SH-SY5Y (cell line): ENCODE data around the gene TSSK2.

ENCODE experiments used
- GATA2 ChIP-seq: IDR thresholded peaks from 2 replicates; pipeline ENCODE4 v1.6.1; 2011; ENCODE audit warnings: mild to moderate bottlenecking, low read depth, low read length
- GATA3 ChIP-seq: IDR thresholded peaks from 2 replicates; pipeline ENCODE4 v1.6.1; 2011; ENCODE audit warnings: low read depth, mild to moderate bottlenecking, low read length, moderate library complexity

TSSK2 gene

DNA sequence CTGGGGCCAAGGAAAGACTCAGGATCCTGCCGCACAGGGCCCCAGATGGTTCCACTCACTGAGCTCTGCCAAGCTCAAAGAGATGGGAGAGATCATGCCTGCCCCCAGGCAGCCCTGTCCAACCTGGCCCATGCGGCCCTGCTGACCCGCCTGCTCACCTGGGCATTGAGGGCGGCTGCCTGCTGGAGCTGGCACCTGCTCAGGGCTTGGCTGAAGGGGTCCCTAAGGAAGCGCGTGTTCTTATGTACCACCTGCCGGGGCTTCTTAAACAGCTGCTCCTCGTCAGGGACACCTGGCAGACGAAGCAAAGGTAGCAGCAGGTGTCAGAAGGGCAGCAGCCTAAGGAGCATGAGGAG is 7.9 kb downstream of the TSSK2 start:
- TF ChIP-seq GATA2 (no peak), GATA3 (no peak)

DNA sequence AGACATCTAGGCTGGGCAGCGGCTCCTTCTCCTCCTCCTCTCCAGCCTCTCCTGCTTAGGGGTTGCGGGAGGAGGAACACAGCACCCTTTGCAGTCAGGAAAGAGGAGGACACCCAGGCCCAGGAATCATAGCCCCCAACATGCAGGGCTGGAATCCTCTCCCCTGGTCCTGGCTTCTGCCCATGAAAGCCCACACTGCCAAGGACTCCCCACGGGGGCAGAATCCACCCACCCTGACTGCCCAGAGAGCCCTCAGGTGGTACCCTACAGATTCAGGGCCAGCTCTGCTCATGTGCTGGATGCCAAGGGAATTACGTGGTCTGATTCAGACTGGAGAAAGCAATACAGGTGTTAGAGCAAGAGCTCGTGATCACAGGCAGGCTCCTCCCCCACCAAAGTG is 8.9 kb downstream of the TSSK2 start:
- TF ChIP-seq GATA3 = no peak
- no peak for TF ChIP-seq GATA2

DNA sequence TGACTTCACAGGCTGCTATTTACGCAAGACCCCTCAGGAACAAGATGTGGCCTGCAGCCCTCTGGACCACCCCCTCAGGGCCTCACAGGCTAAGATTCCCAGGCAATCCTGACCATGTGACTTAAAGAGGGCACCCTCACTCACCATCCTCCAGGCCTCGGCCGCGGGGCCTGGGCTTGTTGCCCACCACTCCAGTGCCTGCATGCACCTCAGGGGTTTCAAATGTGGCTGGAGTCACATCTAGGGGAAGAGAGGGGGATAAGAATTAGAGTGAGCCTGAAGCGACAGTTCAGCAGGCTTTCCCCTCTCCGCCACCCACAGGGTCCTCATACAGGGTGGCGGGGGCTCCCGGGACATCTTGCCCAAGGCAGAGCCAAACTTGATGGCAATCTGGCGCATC is 11.3 kb downstream of the TSSK2 start:
- TF ChIP-seq GATA2 (no peak), GATA3 (no peak)

DNA sequence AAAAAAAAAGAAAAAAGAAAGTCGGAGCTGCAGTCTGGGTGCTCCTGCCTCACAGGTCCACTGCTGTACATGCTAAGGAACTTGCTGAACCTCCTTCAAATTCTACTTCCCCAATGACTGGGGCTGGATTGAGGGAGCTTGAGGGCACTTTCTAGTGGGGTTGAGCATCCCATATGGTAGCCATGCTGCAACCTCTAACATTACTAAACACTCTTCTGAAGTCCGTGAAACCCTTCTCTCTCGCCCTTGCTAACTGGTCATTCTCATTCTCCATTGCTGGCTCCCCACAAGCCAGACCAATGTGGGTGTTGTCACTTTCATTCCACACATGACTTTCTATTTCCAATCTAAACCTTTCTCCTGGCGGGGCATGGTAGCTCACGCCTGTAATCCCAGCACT is 12.1 kb downstream of the TSSK2 start:
- no peak for TF ChIP-seq GATA2
- no peak for TF ChIP-seq GATA3

DNA sequence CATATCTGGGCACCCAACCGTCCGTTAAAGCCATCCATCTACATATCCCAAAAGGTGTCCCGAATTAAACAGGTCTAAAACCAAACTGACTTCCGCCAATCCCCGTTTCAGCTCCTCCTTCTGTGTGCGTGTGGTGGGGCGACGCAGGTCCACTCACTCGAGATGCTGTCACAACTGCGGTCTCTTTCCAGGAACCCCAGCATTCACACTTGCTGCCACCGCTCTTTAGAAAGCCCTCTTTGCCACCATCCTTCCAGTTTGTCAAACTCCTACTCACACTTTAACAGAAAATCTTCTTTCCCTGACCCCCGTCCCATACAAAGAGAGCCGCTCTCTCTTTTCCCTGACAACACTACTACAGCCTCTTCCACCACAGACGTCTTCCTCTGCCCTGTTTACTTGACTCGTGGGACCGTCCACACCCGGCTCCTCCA is 12.9 kb downstream of the TSSK2 start:
- no peak for TF ChIP-seq GATA2
- no peak for TF ChIP-seq GATA3

DNA sequence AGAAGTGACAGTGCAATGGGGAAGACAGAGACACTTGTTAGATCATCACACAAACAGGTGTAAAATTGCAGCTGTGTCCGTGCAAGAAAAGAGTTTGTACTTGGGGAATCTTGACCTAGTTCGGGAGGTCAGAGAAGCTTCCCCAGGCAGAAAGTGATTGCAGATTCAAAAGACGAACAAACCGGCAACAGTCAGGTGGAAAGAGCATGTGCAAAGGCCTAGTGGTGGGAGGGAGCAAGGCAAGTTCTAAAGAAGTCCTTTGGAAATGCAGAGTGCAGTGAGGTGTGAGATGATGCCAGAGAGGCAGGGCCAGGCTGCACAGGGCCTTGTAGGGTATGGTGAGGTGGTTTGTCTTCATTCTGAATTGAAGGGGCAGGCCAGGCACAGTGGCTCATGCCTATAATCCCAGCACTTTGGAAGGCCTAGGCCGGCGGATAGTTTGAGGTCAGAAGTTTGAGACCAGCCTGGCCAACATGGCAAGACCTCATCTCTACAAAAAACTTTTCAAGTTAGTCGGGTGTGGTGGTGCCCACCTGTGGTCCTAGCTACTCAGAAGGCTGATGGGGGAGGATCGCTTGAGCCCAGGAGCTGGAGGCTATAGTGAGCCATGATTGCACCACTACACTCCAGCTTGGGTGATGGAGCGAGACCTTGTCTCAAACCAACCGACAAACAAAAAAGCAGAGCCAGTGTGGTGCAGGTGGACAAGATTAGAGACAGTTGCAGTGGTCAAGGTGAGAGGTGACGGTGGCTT is 15.3 kb downstream of the TSSK2 start:
- TF ChIP-seq GATA2 = no peak
- TF ChIP-seq GATA3 = no peak

DNA sequence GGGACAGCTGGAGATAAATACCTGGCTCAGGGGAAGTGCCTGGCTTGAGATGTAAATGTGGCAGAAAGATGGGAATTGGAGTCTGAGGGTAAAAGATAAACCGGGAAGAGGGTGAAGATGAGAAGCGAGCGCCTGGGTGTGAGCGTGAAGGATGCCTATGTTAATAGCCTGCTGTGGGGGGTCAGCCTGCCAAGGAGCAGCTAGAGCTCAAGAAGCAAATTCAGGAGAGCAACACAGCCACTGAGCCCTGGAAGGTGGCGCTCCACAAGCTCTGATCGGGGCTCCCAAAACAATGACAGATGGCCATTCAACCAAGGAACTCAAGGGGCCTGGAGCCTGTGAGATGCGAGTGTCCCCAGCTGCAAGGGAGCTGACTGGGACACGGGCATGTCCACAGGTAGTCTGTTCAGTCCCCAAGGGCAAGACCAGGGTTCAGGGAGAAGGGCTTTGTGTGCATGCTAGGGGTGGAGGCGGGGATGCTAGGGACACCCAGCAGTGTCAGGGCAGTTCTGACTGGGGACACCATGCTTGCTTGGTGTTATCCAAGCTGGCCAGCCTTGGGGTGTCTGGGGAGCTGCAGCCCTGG is 16.2 kb downstream of the TSSK2 start:
- TF ChIP-seq GATA2 (no peak), GATA3 (no peak)

DNA sequence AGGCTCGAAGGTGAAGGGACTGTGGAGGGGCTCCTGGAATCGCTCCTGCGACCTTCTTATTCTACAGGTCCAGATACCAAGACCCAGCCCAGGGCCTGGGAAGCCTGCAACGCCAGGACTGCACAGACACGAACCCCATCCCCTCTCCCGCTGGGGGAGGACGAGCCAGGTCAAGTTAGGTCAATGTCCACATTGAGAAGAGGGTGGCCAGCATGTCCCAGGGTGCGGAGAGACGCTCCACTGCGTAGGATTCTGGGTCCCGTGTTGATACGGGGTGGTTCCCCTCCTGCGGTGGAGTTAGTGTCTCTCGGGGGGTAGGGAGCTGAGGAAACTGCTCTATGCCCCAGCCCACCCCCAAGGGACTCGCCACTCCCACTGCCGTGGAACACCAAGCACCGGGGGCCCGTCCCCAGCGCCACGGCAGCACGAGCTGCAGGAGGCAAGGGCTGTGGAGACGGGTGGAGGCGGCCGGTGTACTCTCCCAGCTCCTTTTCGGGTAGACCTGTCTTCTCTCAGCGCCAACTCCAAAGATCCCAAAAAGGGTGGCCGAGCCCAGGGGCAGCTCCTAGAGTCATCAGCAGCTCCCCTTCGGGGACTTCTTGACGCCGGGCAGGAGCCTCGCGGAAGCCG is 17.4 kb downstream of the TSSK2 start:
- no peak for TF ChIP-seq GATA2
- TF ChIP-seq GATA3 = no peak

DNA sequence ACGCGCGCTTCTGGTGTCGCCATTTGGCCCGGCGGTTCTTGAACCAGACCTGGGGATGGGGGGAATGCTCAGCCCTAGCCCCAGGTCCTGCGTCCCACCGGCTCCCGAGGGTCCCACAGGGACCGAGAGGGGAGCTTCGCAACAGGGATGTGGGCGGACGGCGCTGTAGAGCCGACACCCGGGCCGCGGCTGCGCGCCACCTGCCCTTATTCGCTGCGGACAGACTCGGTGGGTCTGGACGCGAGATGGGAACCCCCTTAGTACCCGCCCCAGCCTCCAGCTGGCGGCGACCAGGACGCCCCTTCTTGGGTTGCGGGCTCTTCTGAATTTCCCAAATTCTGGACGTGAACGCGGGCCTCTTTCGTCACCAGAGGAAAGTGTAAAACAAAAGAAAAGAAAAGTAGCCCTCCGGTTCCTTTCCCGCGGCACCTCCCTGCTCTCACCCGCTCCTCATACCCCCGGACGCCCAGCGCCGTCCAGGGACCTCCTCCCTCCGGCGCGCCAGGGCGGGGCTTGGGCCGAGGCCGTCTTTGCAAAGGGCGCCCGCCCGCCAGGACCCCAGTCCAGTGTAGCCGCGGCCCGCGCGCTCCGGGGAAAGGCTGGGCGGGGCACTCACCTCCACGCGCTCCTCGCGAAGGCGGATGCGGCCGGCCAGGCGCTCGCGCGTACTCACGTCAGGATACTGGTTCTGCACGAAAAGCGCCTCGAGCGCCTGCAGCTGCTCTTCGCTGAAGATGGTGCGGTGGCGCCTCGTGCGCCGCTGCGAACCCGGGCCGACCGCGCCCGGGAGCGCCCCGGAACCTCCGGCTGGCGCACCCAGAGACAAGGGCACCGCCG is 18.2 kb downstream of the TSSK2 start:
- TF ChIP-seq GATA2 (no peak), GATA3 (no peak)

DNA sequence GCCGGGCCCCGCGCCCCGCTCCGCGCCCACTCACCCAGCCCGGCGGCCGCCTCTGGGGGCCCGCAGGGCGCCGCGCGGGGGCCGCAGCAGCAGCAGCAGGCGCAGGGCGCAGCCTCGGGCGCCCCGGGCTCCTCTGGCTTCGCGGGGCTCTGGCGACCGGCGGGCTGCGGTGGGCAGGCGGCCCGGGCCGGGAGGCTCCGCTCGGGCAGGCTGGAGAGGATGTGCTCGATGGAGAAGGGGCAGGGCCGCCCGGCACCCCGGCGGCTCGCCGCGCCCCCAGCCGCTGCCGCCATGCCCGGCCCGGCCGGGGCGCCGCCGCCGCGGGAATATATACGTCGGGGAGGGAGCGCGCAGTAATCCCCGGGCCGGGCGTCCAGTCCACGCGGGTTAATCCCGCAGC is 18.9 kb downstream of the TSSK2 start, which contains the start of gene GSC2:
Gene GSC2, minus strand, starts transcription at position 302 of the 400 bp plus-strand sequence. Its CDS starts 9 bp downstream, at position 293.
- TF ChIP-seq GATA3 (no peak), GATA2 (no peak)

DNA sequence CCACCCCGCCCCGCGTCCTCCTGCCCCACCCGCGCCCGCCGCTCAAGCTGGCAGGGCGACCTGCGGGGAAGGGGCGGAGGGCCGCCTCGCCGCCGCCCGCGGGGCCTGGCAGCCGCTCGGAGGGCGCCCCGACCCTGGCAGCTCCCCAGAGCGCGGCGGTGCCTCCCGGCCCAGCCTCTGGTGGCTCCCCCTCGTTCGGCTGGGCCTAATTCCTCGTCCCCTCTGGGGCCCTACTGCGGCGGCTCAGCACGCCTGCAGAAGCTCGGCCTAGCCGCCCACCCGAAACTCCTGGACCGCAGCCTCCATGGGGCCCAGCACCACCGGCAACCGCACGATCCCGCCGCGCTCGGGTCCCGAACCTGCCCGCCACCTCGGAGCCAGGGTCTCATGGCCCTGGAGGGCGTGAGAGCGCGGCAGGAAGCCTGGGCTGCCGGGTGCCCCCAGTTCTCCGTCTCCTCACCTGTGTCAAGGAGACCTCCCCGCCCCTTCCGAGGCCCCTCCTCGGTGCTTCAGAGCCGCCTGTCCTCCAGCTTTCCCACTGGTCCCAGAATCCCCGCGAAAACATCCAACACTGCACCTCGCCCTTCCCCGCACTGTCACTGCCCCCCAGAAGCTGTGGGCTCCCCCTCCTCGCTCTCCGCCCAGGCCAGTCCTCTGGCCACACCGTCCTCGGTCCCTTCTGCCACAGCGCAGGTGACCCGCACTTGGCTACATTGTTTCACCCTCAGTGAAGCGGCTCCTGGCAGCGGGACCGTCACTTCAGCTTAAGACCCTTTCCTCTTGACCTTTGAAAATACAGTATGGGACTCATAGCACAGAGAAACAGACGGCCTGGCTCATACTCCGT is 19.6 kb downstream of the TSSK2 start:
- no peak for TF ChIP-seq GATA3
- TF ChIP-seq GATA2 = no peak

DNA sequence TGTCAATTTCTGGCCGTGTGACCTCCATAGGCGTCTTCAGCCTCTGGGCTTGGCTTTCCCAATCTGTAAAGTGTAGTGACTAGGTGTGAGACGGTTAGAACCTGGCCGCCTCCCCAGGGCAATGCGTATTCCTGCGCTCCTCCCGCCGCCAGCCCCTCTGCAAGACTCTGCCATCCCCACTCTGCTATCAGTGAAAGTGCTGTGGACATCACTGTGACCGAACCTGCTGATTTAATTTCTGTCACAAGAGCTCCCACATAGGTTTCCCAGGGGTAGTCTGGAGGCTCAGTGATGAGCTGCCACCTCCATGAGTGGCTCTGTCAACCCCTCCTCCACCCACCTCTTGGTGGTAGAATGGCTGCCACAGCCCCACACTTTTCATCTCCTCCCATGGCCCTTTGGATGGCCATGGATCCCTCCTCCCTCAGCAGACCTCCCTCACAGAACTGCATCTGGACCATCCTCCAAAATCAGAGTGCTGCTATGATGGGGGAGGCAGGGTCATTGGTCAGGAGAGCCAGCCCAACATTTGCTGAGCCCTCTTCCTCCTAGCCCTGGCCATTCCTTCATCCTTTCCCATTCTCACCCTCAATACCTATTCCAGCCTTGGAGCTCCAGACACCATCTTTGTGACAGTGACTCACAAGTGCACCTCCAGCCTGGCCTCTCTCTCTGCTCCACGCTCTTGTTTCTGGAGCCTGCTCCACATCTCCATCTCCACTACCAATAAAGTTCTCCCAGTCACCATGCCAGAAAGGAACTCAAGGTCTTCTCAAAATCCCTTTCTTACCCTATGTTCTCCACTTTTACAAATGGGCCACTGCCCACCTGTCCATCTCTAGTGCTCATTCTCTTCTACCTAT is 20.5 kb downstream of the TSSK2 start:
- no peak for TF ChIP-seq GATA2
- TF ChIP-seq GATA3 = no peak
